Loucy (cell line): ENCODE data around the gene ERC1.

ENCODE experiments used
- CTCF ChIP-seq: fragments of 200-600 bp; sonication (generic); conservative IDR thresholded peaks from 2 replicates; pipeline ENCODE4 v1.5.1; 2014; ENCODE audit warnings: mild to moderate bottlenecking, antibody characterized with exemption, low read length
- EZH2phosphoT487 ChIP-seq: fragments of 200-600 bp; IDR thresholded peaks from 2 replicates; pipeline ENCODE4 v1.6.1; 2018; ENCODE audit warnings: antibody characterized with exemption, mild to moderate bottlenecking, moderate library complexity, borderline replicate concordance

GRCh38 chr12:1332327-1332726 lies 341.3 kb downstream of the ERC1 start:
- TF ChIP-seq CTCF = no peak
- TF ChIP-seq EZH2phosphoT487 = no peak
